Myocyte (in vitro differentiated cells): ENCODE measurements around the gene TRAPPC2. TPM values are rescaled to one million over a fixed set of nuclear protein-coding genes. Genes with fewer than 3 reads are reported as not detected.

Source experiments
- DNase-seq: peaks from one replicate; pipeline ENCODE4 v3.0.0-alpha.2; 2012; ENCODE audit warnings: low read depth
- polyA plus RNA-seq: library from polyadenylated mRNA; unstranded; fragments of >200 nt; gene quantifications from one replicate; pipeline ENCODE4 v1.2.1, GENCODE V29; 2012; ENCODE audit warnings: missing spikeins
- total RNA-seq: library from RNA; depleted of rRNA; stranded (reverse); fragments of >200 nt; gene quantifications from 2 replicates; pipeline ENCODE4 v1.2.3, GENCODE V29; 2014

The TRAPPC2 gene
- 16.6 and 25.4 TPM in 2 replicates for total RNA-seq
- 8.8 TPM for polyA plus RNA-seq

DNA sequence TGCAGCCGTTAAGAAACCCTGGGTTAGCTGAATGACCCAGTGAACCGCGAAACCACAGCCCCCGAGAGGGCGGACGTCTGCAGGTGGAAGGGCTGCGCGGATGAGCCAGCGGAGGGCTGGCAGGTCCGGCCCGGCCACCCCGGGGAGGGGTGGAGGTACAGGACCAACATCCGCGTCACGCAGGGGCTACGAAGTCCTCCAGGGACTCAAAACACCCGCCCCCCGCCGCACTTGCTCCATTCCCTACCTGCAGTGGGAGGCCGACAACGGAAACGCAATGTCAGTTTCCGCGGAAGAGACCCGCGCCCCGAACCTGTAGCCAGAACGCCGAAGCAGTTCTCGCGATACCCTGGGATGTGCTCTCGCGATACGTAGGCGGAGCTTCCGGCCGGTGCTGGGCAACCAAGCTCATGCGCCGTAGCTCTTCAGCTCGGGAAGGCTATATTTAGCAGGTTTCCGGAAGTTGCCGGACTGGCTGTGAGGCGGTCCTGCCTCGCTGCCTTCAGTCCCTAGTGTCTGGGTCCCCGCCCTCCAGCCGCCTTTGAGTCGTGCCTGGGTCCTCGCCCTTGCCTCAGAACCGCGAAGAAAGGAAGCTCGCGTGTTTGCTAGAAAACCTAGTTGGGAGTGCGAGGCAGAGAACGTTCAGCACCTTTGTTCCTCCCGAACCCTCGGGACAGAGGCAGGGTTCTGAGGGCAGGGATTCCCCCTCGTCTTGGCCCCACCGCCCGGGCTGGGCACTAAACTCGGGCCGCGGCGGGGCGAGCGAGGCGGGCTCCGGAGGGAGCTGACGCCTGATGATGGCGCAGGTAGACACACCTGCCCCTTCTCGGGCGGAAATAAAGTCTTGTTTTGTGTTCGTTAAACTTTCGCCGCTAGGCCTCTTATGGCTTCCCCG, at the start of gene TRAPPC2, which contains the start of gene OFD1:
Gene TRAPPC2, minus strand, starts transcription at position 343 of the 895 bp plus-strand sequence. CDS start 14,657 bp downstream, outside the sequence.
Gene OFD1, plus strand, starts transcription at position 471 of the 895 bp plus-strand sequence. Its CDS starts 324 bp downstream, at position 795.
- peak; percentile 92 for DNase-seq

DNA sequence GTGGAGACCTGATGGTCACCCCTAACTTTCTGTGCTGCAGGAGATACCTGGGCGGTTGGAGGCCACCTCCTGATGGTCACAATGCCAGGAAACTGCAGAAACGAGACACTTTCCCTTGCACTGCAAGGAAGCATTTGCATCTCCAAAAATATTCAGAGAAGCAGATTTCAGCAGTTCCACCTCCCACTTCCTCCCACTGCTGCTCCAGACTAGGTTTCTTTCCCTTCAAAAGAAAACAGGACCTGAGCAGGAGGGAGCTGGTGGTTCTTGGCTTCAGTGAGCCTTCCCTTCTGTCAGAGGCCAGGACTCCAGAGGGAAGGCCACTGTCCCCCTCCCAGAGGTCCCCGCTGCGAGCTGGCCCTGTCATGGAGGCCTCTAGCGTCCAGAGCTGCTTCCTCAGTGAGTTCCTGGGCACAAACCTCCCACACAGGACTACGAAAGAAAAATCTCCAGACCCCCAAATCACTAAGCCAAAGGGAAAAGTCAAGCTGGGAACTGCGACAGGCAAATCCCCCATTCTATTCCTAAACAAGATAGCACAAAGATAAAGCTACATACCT, 46.5 kb upstream of the TRAPPC2 start:
- DNase-seq = no peak

DNA sequence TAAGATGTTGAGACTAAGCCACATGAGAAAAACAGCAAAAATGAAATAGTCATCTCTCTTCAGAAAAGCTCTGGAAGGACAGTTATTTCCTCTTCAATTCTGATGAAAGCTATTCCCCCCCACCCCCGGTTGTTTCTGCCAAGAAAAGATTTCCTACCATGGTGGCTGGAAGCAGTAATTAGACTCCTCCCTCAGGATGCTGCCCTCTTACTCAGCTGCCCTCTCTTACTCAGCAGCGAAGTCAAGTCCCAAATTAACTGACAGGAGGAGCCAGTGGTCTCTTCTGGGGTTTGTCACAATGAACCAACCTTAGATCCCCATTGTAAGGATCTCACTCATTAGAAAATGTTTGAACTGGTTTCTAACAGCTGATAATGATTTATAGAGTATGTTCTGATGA, 44.5 kb upstream of the TRAPPC2 start:
- peak; percentile 66 for DNase-seq

DNA sequence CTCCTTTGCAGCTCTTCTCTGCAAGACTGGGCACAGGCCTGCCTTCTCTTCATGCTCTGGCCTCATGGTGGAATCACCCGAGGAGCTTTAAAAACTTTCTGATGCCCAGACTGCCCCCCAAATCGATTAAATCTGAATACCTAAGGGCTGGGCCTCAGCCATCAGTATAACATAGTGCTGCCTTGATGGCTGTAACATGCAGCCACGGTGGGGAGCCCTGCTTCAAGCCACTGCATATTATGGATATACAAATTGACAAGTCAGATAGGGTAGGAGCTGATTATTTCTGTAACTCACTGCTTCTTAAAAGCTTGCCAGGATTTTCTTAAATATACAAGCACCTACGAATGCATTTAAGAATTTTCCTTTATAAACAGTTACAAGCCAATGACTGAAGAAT, 42.0 kb upstream of the TRAPPC2 start:
- DNase-seq = no peak

DNA sequence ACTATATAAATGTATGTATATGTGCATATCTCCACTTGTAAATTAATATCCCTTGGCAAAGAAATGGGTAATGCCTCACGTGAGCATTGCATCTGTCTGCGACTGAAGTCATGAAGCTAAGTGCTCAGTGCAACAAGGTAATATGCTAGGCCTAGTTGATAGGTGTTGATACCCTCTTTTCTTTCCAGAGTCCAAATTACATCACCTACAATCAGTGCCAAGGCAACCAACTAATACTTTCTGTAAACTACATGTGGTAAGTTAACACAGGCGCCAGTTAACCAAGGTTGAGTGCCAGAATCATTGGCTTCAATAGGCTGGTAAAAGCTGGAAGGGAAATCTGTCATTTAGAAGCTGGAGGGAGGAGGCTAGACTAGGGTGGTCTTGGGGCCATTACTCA, 41.4 kb upstream of the TRAPPC2 start:
- DNase-seq = no peak

DNA sequence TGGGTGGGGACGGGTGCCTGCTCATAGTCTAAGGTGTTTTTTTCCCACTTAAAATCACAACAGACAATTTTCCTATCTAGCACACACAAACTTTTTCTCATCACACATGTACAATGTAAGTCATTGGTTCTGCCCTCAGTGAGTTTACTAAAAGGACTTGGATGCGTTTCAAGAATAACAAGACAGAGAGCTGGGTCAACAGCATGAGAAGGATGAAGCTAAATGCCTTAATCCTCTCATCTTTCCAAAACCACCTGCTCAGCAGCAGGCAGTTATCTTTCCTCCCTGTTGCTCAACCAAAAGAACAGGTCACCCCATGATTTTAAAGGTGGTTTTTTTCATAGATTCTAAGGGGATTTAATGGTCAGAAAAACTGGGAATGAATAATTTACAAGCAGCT, 40.3 kb upstream of the TRAPPC2 start:
- no peak for DNase-seq

DNA sequence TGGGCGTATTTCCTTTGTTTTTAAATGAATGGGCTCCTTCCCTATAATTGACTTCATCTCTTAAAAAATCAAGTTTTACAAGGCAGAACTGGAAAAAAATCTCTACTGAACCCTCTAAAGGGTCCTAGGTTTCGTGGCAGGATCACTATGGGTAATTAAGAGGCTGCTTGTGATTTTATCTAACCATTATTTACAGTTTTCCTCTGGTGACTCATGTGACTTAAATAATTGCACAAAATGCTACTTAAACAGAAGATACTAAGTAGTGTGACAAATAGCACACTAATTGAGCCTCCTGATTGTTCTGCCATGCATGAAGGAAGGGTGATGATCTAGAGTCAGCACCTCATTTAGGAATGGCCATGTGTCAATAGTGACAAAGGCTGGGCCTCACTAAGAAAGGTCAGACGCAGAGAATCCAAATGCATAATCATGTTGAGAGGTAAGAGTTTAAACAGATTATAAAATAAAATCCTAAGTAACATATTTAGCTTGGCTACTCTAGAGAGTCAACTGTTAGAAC, 35.7 kb upstream of the TRAPPC2 start:
- no peak for DNase-seq

DNA sequence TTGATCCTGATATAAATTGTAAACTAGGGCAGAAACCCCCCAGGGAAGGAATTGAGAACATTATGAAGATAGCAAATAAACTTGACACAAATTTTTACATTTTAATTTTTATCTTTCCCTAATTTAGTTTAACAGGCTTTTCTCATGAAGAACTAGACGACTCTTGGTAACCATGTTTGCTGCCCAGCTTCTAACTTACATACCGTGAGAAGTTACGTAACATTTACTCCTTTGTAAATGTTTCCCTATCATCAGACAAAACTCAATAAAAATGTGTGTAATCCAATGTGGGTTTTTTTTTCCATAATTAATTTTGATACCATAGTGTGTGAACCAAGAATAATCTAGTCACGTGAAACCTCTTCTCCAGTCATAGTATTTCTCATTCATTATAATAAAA, 34.5 kb upstream of the TRAPPC2 start:
- DNase-seq = no peak

DNA sequence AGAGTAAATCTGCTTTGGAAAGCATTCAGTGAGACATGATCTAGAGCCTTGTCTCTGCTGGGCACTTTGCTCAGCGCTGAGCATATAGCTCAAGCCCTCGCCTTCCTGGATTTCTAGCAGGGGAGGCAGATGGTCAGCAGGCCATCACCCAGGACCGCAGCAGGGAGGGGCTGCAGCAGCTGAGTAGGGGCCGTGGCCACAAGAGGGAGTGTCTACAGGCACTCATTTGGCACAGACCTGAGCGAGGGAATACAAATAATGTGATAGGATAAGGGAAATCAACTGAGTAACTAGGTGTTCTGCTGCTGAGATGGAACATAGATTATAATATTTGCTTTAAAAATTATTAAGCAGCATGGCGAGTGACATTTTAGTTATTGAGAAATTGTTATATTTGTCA, 30.3 kb upstream of the TRAPPC2 start:
- peak; percentile 75 for DNase-seq

DNA sequence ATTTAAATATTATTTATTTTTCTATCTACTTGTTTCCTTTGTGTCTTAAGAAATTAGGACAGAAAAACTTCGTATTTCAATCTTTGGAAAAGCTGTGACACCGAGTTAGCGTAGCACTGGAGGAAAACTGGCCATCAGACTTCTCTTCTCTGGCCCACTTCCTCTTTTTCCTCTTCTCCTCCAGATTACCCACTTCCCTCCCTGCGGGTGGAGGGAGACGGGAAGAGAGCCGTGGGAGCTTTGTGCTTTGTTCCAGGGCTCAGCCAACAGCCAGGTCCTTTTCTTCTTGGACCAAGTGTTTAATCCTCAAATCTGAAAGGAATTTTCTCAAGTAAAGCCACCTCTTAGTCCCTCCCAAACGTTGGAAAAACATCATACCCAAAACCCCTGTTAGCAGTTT, 29.9 kb upstream of the TRAPPC2 start:
- DNase-seq = no peak

DNA sequence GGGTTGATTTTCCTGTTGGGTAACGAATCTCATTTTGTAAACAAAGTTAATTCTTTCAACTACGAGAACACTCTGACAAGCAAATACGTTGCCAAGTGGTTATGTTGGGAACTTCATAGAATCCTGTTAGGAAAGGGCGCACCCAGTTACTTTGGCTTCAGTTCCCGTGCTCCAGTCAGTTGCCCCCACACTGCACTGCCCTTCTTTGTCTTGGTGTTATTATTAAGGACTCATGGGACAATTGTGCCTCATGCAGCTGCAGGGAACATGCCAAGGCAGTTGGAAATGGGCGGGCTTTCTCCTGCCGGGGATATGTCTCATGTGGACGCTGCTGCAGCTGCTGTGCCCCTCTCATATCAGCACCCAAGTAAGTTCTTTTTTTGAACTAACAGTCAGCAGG, 29.1 kb upstream of the TRAPPC2 start:
- DNase-seq = peak; percentile 84

DNA sequence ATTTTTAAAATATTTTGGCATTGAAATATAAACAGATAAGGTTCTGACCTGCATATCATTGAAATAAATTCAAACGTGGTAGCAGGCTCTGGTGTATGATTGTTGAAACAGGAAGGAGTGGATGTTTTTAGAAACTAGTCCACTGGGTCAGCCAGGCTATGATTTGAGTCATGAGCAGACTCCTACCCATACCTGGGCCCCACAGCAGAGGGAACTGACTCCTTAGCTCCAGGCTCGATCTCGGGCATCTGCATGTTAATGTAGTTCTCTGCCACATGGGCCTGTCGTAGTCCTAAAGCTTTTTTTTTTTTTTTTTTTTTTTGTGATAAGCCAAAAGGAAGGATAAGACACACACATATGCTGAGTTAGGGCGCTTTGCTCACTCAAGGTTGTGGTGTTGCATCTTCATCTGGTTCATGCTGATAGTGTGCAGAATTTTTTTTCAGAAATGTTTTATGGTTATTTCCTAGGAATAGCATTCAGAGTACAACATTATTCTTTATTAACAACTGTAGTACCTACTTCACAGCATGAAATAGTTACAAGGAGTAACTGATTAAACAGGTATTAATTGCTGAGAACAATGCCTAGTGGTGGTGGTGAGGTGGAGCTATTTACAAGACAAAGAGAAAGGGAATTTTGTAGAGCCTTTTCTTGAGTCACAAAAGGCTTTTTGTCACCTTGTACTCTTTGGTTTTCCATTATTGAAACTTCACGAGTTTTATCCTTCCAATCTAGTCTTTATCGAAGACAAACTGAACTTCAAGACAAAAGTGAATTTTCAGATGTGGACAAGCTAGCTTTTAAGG, 27.4 kb upstream of the TRAPPC2 start:
- DNase-seq = no peak

DNA sequence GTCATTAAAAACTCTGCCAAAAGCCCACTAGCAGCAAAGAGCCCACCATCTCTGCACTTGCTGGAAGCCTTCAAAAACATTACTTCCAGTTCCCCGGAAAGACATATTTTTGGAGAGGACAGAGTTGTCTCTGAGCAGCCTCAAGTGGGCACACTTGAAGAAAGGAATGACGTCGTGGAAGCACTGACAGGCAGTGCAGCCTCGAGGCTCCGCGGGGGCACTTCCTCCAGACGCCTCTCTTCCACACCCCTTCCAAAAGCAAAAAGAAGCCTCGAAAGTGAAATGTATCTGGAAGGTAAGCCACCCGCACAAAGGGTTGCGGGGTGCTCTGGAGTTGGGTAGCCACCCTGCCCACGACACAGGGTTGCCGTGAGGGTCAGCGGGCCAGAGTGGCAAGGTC, 26.0 kb upstream of the TRAPPC2 start:
- DNase-seq = no peak

DNA sequence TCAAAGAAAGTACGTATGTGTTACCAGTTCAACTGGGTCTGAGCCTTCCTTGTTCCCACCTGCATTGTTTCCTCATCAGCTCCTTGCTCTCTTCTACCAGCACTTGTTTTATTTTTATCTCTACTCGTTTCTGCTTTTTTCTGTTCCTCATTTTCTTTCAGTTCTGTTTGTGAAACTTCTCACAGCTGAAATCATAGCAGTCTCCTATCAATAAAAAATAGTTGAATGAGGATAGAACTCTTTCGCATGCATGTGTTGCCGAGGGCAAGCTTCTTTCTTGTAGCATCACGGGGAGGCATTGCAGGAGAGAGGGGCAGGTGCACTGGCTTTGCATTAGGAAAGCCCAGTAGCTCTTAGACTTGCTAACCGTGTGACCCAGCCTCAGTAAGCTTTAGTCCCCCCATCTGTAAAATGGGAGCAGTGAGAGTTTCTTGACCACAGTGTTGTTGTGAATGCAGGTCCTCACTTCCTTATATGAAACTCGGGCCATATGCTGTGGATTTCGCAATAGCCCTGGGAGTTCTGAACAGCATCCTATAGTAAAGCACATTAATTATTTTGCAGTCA, 24.8 kb upstream of the TRAPPC2 start:
- no peak for DNase-seq

DNA sequence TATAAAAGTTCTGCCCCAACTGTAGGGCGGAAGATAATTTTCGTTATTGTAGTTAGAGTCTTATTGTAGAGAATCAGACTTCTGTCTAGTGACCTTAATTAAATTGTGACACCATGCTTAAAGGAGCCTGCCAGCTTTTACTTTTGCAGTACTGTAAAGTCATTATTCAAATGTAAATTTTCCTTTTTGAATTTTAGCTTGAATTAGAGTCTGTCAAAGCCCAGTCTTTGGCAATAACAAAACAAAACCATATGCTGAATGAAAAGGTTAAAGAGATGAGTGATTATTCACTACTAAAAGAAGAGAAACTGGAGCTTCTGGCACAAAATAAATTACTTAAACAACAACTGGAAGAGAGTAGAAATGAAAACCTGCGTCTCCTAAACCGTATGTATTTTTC, 22.0 kb upstream of the TRAPPC2 start:
- no peak for DNase-seq

DNA sequence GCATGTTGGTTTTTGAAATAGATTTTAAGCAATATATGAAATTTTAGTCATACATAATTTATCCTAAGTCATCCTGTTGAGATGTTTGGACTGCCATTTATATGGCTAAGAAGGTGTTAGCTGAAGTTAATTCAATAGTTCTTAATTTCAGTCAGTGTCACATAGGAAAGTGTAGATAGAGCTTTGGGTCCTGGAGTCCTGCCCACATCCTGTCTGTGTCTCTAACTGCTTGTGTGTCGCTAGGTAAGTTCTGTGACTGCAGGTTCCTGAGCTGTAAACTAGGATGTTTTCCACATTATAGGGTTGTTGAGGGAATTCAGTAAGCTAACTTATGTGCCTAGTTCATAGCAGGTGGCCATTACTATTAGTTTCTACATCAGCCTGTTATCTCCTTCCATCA, 20.8 kb upstream of the TRAPPC2 start:
- DNase-seq = no peak

DNA sequence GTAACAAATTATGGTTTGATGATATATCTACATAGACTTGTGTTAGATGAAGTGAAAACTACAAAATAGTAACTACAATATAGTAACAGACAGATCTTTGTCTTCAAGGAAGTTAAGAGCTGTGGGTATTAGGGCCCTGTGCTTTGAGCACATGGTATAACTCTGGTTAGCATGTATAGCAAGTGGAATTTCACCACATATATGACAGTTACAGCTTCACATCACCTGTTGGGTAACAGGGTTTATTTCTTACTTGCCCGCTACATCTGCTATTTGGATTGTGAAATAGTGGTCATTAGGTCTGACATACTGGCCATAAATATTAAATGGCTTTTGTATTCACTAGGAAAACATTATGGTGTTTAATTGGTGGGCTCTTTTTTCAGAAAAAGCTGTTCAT, 20.3 kb upstream of the TRAPPC2 start:
- no peak for DNase-seq

DNA sequence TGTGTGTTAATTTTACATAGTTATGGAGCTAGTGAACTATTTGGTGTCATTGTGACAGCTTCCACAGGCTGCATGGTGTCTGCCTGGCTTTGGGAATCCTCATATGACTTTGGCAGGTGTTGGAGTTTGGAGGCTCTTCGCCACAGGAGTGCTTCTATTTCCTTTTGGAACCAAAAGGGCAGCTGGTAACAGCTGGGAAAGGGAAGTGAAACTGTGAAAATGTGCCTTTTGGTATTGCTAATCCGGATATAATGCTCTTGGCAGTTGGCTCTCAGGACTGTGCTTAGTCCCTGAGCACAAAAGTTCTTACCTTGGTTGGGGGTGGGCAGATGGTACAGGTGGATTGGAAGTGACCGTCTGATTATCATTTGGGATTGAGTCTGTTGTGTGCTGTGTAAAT, 18.2 kb upstream of the TRAPPC2 start:
- DNase-seq = peak; percentile 80

DNA sequence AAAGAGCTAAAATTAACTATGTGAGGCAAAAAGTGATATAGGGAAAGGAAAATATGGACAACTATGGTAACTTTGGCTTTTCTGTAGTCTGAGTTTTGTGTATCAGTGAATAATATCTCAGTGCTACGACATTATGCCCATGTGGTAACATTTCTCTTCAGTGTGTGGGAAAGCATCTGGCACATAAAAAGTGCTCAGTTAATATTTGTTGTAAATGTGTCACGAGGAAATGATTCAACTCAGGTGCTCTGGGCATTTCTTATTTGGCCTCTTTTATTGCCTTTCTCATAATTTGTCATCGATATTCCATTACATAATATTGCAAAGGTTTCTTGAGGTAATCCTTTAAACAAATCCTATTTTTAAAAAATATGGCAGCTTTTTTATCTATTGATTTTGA, 17.7 kb upstream of the TRAPPC2 start:
- no peak for DNase-seq

DNA sequence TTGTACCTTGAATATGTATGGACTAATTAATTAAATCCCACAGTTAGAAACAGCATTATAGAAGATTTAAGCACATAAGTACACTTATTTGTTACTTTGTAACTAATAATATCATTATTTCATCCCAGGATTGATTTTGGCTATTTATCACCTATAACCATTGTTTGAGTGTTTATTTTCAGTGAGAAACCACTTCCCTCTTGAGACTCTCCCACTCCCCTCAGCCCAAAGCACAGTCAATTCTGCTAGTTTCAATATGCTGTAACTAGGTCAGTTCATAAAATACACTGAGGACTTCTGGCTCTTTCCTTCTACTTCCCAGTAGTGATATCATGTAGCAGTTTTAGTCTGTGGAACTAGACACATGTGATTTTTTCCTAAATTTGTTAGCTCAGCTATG, 16.4 kb upstream of the TRAPPC2 start:
- no peak for DNase-seq

DNA sequence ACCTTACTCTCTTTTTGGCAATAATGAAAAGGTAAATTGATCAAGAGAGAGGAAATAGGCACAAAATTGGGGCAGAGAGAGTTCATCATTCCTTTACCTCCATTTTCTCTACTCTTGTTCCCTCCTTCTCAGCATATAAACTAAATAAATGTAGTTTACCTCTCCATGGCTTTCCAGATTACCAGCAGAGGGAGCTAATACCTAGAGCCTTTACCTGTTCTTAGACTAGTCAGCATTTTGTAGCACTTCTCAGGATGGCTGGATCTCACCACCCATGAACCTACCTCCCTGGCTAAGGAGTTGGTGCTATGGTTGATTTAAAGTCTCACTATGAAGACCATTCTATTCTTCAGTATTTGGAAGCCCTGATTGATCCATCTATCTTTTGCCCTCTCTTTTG, 15.8 kb upstream of the TRAPPC2 start:
- DNase-seq = no peak
